Measurements from ENCODE around the gene MICAL2.

Gene MICAL2

DNA sequence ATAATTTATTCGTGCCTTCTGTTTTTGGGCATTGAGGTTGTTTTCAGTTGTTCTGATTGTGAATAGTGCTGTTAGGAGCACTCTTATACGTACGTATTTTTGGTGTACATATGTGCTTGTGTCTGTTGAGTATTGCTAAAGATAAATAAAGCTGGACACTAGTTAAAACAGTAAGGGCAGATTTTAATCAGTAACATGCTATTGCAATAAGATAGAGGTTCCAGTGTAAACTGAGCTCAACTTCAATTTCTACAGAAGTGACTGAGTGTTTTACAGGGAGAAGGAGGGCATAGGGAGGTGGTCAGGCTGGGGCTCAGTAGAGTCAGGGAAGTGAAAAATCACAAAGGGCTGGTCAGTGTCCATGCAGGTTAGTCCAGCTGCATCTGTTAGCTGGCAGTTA, 191.0 kb downstream of the MICAL2 start:
- no peaks in the 10 kb centered on the region for H3K36me3 ChIP-seq
- no peak overlapping the region for H3K4me3 ChIP-seq
- H3K9me3 ChIP-seq: peaks cover 22% of the 10 kb centered on the region
- H4K20me1 ChIP-seq: no peaks in the 10 kb centered on the region
- no peak for TF ChIP-seq Cebpa-rat (IDR thresholded peaks at IDR 0.05)
- H3K27me3 ChIP-seq: no peaks in the 10 kb centered on the region
- no peak overlapping the region for H3K9ac ChIP-seq
- H3K27ac ChIP-seq: no peak overlapping the region
- no peak overlapping the region for H3K4me2 ChIP-seq
- no peaks in the 10 kb centered on the region for H3K4me1 ChIP-seq

DNA sequence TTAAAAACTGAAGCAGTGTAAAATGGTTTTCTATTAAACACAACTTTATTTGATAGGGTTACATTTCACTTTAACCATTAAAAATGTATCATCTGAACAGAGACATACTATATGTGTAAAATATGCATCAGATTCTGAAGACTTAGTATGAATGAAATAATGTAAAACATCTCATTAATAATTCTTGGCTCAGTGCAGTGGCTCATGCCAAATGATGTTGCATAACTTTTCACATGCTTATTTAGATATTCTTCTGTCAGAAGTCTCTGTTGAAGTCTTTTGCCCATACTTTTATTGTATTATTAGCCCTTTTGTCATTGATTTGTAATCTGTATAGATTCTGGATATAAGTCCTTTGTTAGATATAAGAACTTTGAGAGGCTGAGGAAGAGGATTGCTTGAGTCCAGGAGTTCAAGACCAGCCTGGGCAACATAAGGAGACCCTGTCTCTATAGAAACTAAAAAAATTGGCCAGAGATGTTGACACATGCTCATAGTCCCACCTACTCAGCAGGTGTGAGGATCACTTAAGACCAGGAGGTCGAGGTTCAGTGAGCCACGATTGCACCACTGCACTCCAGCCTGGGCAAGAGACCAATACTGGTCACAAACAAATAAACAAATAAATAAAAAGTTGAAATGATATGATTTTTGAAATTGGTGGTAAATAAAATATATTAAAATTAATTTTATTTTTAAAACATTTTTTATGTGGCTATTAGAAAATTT, 193.2 kb downstream of the MICAL2 start:
- H3K4me2 ChIP-seq: no peak overlapping the region

GRCh38 chr11:12306830-12307229, 196.4 kb downstream of the MICAL2 start:
- H3K4me2 ChIP-seq: no peak overlapping the region
- H3K27ac ChIP-seq: no peak overlapping the region
- H3K4me3 ChIP-seq: no peak overlapping the region
- no peaks in the 10 kb centered on the region for H3K4me1 ChIP-seq
- no peaks in the 10 kb centered on the region for H3K27me3 ChIP-seq
- H3K9me3 ChIP-seq: no peaks in the 10 kb centered on the region
- H3K9ac ChIP-seq: no peak overlapping the region
- H4K20me1 ChIP-seq: no peaks in the 10 kb centered on the region
- TF ChIP-seq Cebpa-rat (IDR thresholded peaks at IDR 0.05): no peak
- no peaks in the 10 kb centered on the region for H3K36me3 ChIP-seq

More for the DNA sequence above, 193.2 kb downstream of the MICAL2 start:
- Histone ChIP-seq H3K4me3 (no peak overlapping the region), H3K27ac (no peak overlapping the region), H3K9ac (no peak overlapping the region), H4K20me1 (no peaks in the 10 kb centered on the region), H3K27me3 (no peaks in the 10 kb centered on the region), H3K4me1 (no peaks in the 10 kb centered on the region), H3K36me3 (no peaks in the 10 kb centered on the region), H3K9me3 (peaks cover 22% of the 10 kb centered on the region)
- TF ChIP-seq Cebpa-rat (IDR thresholded peaks at IDR 0.05): no peak

- Histone ChIP-seq H3K4me2 (no peak overlapping the region), H3K36me3 (no peaks in the 10 kb centered on the region), H3K9ac (no peak overlapping the region), H3K27ac (no peak overlapping the region), H4K20me1 (no peaks in the 10 kb centered on the region), H3K4me3 (no peak overlapping the region), H3K9me3 (peaks cover 19% of the 10 kb centered on the region), H3K4me1 (no peaks in the 10 kb centered on the region), H3K27me3 (no peaks in the 10 kb centered on the region)
- no peak for TF ChIP-seq Cebpa-rat (IDR thresholded peaks at IDR 0.05)
These were observed 201.7 kb downstream of the MICAL2 start for GRCh38 chr11:12312132-12312531.

Data from BLaER1 (cell line).